Activated T-helper 1 cell treated with Interleukin-2 at 50 U/mL for 16 hours (primary cell): ENCODE results near the gene SLC9A9.

ENCODE experiments used
- DNase-seq: peaks from one replicate; pipeline ENCODE4 v3.0.0-alpha.2; 2020; ENCODE audit warnings: low read depth

The SLC9A9 gene

GRCh38 chr3:143686638-143687197, 161.6 kb downstream of the SLC9A9 start:
- DNase-seq, result no peak

- DNase-seq, result no peak
These were observed 162.8 kb downstream of the SLC9A9 start for GRCh38 chr3:143685491-143685890.

- DNase-seq, result no peak
These were observed 170.8 kb downstream of the SLC9A9 start for GRCh38 chr3:143677430-143677829.

- no peak for DNase-seq
These were observed 171.5 kb downstream of the SLC9A9 start for GRCh38 chr3:143676747-143677146.

- DNase-seq, result no peak
These were observed 172.2 kb downstream of the SLC9A9 start for GRCh38 chr3:143676021-143676420.

- DNase-seq, result peak; percentile 33
These were observed 173.9 kb downstream of the SLC9A9 start for GRCh38 chr3:143674100-143674968.

- no peak for DNase-seq
These were observed 175.7 kb downstream of the SLC9A9 start for GRCh38 chr3:143672396-143673165.

GRCh38 chr3:143671626-143672025, 176.6 kb downstream of the SLC9A9 start:
- DNase-seq, result no peak

GRCh38 chr3:143668924-143669790, 179.1 kb downstream of the SLC9A9 start:
- DNase-seq, result no peak

GRCh38 chr3:143668385-143668784, 179.9 kb downstream of the SLC9A9 start:
- no peak for DNase-seq

GRCh38 chr3:143661677-143662076, 186.6 kb downstream of the SLC9A9 start:
- no peak for DNase-seq

GRCh38 chr3:143658861-143659260, 189.4 kb downstream of the SLC9A9 start:
- no peak for DNase-seq

- DNase-seq, result no peak
These were observed 190.2 kb downstream of the SLC9A9 start for GRCh38 chr3:143658116-143658515.

- DNase-seq, result no peak
These were observed 190.9 kb downstream of the SLC9A9 start for GRCh38 chr3:143657391-143657790.

- DNase-seq, result no peak
These were observed 193.4 kb downstream of the SLC9A9 start for GRCh38 chr3:143654906-143655305.

GRCh38 chr3:143653935-143654334, 194.3 kb downstream of the SLC9A9 start:
- no peak for DNase-seq

- no peak for DNase-seq
These were observed 194.8 kb downstream of the SLC9A9 start for GRCh38 chr3:143653493-143653892.

GRCh38 chr3:143652118-143652517, 196.2 kb downstream of the SLC9A9 start:
- DNase-seq, result no peak

- DNase-seq, result no peak
These were observed 197.4 kb downstream of the SLC9A9 start for GRCh38 chr3:143650827-143651226.

- no peak for DNase-seq
These were observed 198.1 kb downstream of the SLC9A9 start for GRCh38 chr3:143650120-143650519.

- no peak for DNase-seq
These were observed 199.6 kb downstream of the SLC9A9 start for GRCh38 chr3:143648708-143649107.

- DNase-seq, result no peak
These were observed 200.1 kb downstream of the SLC9A9 start for GRCh38 chr3:143648218-143648617.
